Measurements from ENCODE around the gene UBE3A. TPM values are rescaled to one million over a fixed set of nuclear protein-coding genes. Genes with fewer than 3 reads are reported as not detected.

Gene UBE3A
- total and polyA plus RNA-seq, 3 donors from 2014 or later: 77.3 to 103 (median 86.5) TPM

GRCh38 chr15:25346371-25346770 lies 92.5 kb downstream of the UBE3A start:
- intact Hi-C loops (cut with DNase I; ENCODE audit: low total_unique reads): no loop called here
- Histone ChIP-seq H3K4me3 (no peak overlapping the region), H3K27ac (no peak overlapping the region), H3K9me3 (no peaks in the 10 kb centered on the region), H3K36me3 (ENCODE audit: low read depth, missing control alignments) (no peaks in the 10 kb centered on the region), H3K4me1 (no peaks in the 10 kb centered on the region), H3K27me3 (no peaks in the 10 kb centered on the region)
- WGBS, 2 donors: 95 to 96% methylated on average over 3 of the region's 3 CpGs
- DNase-seq: no peak
- TF ChIP-seq POLR2A (IDR thresholded peaks at IDR 0.05): no peak
- TF ChIP-seq CTCF (IDR thresholded peaks at IDR 0.05): no peak

GRCh38 chr15:25345943-25346342 lies 92.9 kb downstream of the UBE3A start:
- Histone ChIP-seq H3K4me1 (no peaks in the 10 kb centered on the region), H3K27ac (no peak overlapping the region), H3K4me3 (no peak overlapping the region), H3K36me3 (ENCODE audit: low read depth, missing control alignments) (no peaks in the 10 kb centered on the region), H3K9me3 (no peaks in the 10 kb centered on the region), H3K27me3 (no peaks in the 10 kb centered on the region)
- intact Hi-C loops (cut with DNase I; ENCODE audit: low total_unique reads): no loop called here
- no peak for DNase-seq
- TF ChIP-seq POLR2A (IDR thresholded peaks at IDR 0.05): no peak
- no peak for TF ChIP-seq CTCF (IDR thresholded peaks at IDR 0.05)
- 71 to 90% methylated on average over 2 to 3 of the region's 3 CpGs for WGBS, 2 donors

- no peak overlapping the region for H3K27ac ChIP-seq
- WGBS, 2 donors: 88 to 94% methylated on average over 3 of the region's 3 CpGs
- H3K27me3 ChIP-seq: no peaks in the 10 kb centered on the region
- DNase-seq: no peak
- H3K9me3 ChIP-seq: no peaks in the 10 kb centered on the region
- H3K4me3 ChIP-seq: no peak overlapping the region
- TF ChIP-seq CTCF (IDR thresholded peaks at IDR 0.05) (no peak), POLR2A (IDR thresholded peaks at IDR 0.05) (no peak)
- H3K4me1 ChIP-seq: no peaks in the 10 kb centered on the region
- intact Hi-C loops (cut with DNase I; ENCODE audit: low total_unique reads): no loop called here
- no peaks in the 10 kb centered on the region for H3K36me3 ChIP-seq (ENCODE audit: low read depth, missing control alignments)
Observed at GRCh38 chr15:25342629-25343028, 96.2 kb downstream of the UBE3A start.

- no peaks in the 10 kb centered on the region for H3K27me3 ChIP-seq
- TF ChIP-seq POLR2A (IDR thresholded peaks at IDR 0.05): no peak
- TF ChIP-seq CTCF (IDR thresholded peaks at IDR 0.05): no peak
- no peak for DNase-seq
- intact Hi-C loops (cut with DNase I; ENCODE audit: low total_unique reads): no loop called here
- no peak overlapping the region for H3K27ac ChIP-seq
- no peaks in the 10 kb centered on the region for H3K9me3 ChIP-seq
- no peaks in the 10 kb centered on the region for H3K4me1 ChIP-seq
- 75 to 85% methylated on average over 2 of the region's 2 CpGs for WGBS, 2 donors
- H3K4me3 ChIP-seq: no peak overlapping the region
- H3K36me3 ChIP-seq (ENCODE audit: low read depth, missing control alignments): no peaks in the 10 kb centered on the region
Observed at GRCh38 chr15:25339431-25339830, 99.4 kb downstream of the UBE3A start.

GRCh38 chr15:25335279-25335678 lies 103.5 kb downstream of the UBE3A start:
- H3K4me3 ChIP-seq: no peak overlapping the region
- no peak overlapping the region for H3K27ac ChIP-seq
- no peaks in the 10 kb centered on the region for H3K27me3 ChIP-seq
- H3K36me3 ChIP-seq (ENCODE audit: low read depth, missing control alignments): no peaks in the 10 kb centered on the region
- 85 to 92% methylated on average over 4 of the region's 4 CpGs for WGBS, 2 donors
- no peak for DNase-seq
- no peaks in the 10 kb centered on the region for H3K9me3 ChIP-seq
- H3K4me1 ChIP-seq: no peaks in the 10 kb centered on the region
- intact Hi-C loops (cut with DNase I; ENCODE audit: low total_unique reads): no loop called here
- TF ChIP-seq CTCF (IDR thresholded peaks at IDR 0.05): no peak
- no peak for TF ChIP-seq POLR2A (IDR thresholded peaks at IDR 0.05)
